ENCODE measurements around the gene VASH1.
A peak's percentile ranks its signal among the peaks of the same experiment; 100 is the strongest.

The VASH1 gene

DNA sequence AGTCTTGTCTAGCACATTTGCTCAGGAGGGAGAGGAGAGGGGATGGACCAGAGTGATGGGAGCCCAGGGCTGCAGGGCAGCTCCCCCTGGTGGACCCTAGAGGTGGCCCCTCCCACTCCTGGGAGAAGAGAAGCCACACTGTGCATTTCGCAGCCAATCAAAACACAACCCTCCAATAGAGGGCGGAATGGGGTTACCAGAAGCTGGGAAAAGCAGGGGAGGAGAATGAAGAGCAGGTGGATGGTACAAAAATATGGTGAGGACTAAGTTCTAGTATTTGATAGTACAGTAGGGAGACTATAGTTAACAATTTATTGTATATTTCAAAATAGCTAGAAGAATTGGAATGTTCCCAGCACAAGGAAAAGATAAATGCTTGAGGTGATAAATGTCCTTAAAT, 23.6 kb downstream of the VASH1 start:
- Mint-ChIP-seq H3K27ac (ENCODE audit: low read depth) (no peak overlapping the region), H3K4me1 (peaks cover 12% of the 10 kb centered on the region), H3K4me3 (no peak overlapping the region), H3K9me3 (no peaks in the 10 kb centered on the region), H3K27me3 (no peaks in the 10 kb centered on the region), H3K36me3 (ENCODE audit: insufficient read depth) (peaks cover 25% of the 10 kb centered on the region)
- peak; percentile 62 for ATAC-seq (replicated peaks; ENCODE audit: extremely low read depth, poor library complexity, severe bottlenecking)
- DNase-seq (ENCODE audit: low spot score in 2 of 2) = peak in 1 of 2 donors; percentile 33

DNA sequence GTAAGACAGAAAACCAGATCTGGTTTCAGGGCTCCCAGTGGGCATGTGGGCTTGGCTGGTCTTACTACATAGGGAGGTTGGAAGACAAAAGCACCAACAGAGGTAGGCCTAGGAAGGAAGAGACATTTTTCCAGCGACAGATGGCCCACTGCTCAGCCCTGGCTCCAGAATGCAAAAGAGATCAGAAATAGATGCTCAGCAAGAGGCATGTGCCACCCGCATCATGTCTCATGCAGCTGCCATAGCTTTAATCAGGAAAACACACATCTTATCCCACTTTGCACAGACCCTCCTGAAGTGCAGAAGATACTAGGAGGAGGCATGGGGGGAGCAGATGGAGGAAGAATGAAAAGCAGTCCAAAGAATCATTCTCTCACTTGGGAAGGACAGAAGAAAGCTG, 25.3 kb downstream of the VASH1 start:
- Mint-ChIP-seq H3K36me3 (ENCODE audit: insufficient read depth) (peaks cover 34% of the 10 kb centered on the region), H3K4me1 (peaks cover 12% of the 10 kb centered on the region), H3K9me3 (no peaks in the 10 kb centered on the region), H3K27ac (ENCODE audit: low read depth) (peak overlapping the region; percentile 80), H3K27me3 (no peaks in the 10 kb centered on the region), H3K4me3 (no peak overlapping the region)
- no peak for DNase-seq (ENCODE audit: low spot score in 2 of 2)
- no peak for ATAC-seq (replicated peaks; ENCODE audit: extremely low read depth, poor library complexity, severe bottlenecking)

DNA sequence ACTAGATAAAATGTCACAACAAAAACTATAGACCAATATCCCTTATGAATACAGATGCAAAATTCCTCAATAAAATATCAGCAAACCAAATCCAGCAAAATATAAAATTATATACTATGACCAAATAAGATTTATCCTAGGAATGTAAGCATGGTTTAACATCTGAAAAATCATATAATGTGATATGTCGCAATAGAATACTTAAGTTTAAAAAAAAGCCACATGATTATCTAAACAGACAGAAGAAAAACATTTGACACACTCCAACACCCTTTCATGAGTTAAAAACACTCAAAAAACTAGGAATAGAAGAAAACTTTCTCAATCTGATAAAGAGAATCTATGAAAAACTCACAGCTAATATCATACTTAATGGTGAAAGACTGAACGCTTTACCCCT, 31.2 kb downstream of the VASH1 start:
- Mint-ChIP-seq H3K27me3 (no peaks in the 10 kb centered on the region), H3K27ac (ENCODE audit: low read depth) (no peak overlapping the region), H3K36me3 (ENCODE audit: insufficient read depth) (peaks cover 39% of the 10 kb centered on the region), H3K4me3 (no peak overlapping the region), H3K9me3 (no peaks in the 10 kb centered on the region), H3K4me1 (no peaks in the 10 kb centered on the region)
- ATAC-seq (replicated peaks; ENCODE audit: extremely low read depth, poor library complexity, severe bottlenecking) (no peak), DNase-seq (ENCODE audit: low spot score in 2 of 2) (no peak)

DNA sequence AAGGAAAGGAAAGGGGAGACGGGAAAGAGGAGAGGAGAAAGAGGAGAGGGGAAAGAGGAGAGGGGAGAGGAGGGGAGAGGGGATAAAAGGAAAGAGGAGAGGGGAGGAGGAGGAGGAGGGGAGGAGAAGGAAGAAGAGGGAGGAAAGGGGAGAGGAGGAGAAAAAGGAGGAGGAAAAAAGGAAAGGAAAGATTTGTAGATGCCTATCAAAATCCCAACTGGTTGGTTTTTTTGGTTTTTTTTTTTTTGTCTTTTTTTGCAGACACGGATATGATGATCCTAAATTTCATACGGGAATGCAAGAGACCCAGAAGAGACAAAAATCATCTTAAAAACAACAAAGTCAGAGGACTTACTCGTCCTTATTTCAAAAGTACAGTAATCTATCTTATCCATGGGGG, 32.1 kb downstream of the VASH1 start:
- H3K4me3 Mint-ChIP-seq = no peak overlapping the region
- no peak overlapping the region for H3K27ac Mint-ChIP-seq (ENCODE audit: low read depth)
- peaks cover 35% of the 10 kb centered on the region for H3K36me3 Mint-ChIP-seq (ENCODE audit: insufficient read depth)
- no peaks in the 10 kb centered on the region for H3K27me3 Mint-ChIP-seq
- H3K4me1 Mint-ChIP-seq = no peaks in the 10 kb centered on the region
- ATAC-seq (replicated peaks; ENCODE audit: extremely low read depth, poor library complexity, severe bottlenecking) = no peak
- DNase-seq (ENCODE audit: low spot score in 2 of 2) = no peak
- H3K9me3 Mint-ChIP-seq = no peaks in the 10 kb centered on the region

DNA sequence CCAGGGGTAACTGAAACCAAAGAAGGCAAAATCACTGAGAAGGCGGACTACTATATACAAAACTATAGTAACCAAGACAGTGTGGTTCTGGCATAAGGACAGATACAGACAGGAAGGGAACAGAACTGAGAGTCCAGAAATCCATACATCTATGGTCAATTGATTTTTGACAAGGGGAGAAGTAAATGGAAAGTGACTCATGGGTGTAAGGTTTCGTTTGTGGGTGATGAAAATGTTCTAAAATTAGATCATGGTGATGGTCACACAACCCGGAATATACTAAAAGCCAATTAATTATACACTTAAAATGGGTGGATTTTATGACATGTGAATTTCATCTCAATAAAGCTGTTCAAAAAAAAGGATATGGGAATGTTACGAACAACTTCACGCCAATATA, 32.7 kb downstream of the VASH1 start:
- Mint-ChIP-seq H3K36me3 (ENCODE audit: insufficient read depth) (peaks cover 36% of the 10 kb centered on the region), H3K4me3 (no peak overlapping the region), H3K27me3 (no peaks in the 10 kb centered on the region), H3K9me3 (no peaks in the 10 kb centered on the region), H3K27ac (ENCODE audit: low read depth) (no peak overlapping the region), H3K4me1 (no peaks in the 10 kb centered on the region)
- ATAC-seq (replicated peaks; ENCODE audit: extremely low read depth, poor library complexity, severe bottlenecking) (no peak), DNase-seq (ENCODE audit: low spot score in 2 of 2) (no peak)

DNA sequence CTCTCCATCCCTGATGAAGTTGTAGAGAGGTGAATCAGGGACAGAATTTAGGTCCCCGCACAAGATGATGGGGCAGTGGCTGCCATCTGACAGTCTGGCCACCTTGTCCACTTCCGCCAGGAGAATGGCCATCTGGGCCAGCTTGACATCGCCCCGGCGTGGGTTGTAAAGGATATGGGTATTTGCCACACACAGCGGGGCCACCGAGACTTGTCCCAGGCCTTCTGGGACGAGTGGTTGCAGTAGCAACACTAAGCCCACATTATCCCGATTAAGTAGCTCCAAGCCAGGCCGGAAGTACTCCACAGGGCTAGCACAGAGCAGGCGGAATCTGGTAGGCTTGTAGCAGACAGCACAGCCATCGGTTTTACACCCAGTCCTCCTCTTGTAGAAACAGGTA, 45.2 kb downstream of the VASH1 start:
- no peak for ATAC-seq (replicated peaks; ENCODE audit: extremely low read depth, poor library complexity, severe bottlenecking)
- Mint-ChIP-seq H3K4me3 (no peak overlapping the region), H3K27me3 (no peaks in the 10 kb centered on the region), H3K27ac (ENCODE audit: low read depth) (no peak overlapping the region), H3K4me1 (peaks cover 24% of the 10 kb centered on the region), H3K36me3 (ENCODE audit: insufficient read depth) (peaks cover 35% of the 10 kb centered on the region), H3K9me3 (no peaks in the 10 kb centered on the region)
- no peak for DNase-seq (ENCODE audit: low spot score in 2 of 2)

DNA sequence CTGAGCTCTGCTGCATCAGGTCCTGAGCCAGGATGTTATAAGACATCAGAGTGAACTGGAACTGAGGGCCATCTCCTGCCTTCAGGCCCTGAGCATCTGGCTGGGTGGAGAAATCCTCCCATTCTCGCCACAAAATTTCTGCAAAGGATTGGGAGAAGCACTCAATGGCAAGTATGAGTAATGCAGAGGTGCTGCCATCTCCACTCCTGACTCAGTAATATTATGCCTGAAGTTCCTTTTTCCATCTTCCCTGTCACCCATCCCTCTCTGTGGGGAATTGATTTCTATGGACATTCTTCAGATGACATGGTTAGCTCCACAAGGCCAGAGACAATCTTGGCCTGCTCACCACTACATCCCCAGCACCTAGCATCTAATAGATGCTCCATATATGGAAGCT, 46.7 kb downstream of the VASH1 start:
- peaks cover 36% of the 10 kb centered on the region for H3K4me1 Mint-ChIP-seq
- DNase-seq (ENCODE audit: low spot score in 2 of 2) = no peak
- H3K4me3 Mint-ChIP-seq = no peak overlapping the region
- no peak overlapping the region for H3K27ac Mint-ChIP-seq (ENCODE audit: low read depth)
- no peak for ATAC-seq (replicated peaks; ENCODE audit: extremely low read depth, poor library complexity, severe bottlenecking)
- H3K27me3 Mint-ChIP-seq = no peaks in the 10 kb centered on the region
- H3K36me3 Mint-ChIP-seq (ENCODE audit: insufficient read depth) = peaks cover 34% of the 10 kb centered on the region
- H3K9me3 Mint-ChIP-seq = no peaks in the 10 kb centered on the region

DNA sequence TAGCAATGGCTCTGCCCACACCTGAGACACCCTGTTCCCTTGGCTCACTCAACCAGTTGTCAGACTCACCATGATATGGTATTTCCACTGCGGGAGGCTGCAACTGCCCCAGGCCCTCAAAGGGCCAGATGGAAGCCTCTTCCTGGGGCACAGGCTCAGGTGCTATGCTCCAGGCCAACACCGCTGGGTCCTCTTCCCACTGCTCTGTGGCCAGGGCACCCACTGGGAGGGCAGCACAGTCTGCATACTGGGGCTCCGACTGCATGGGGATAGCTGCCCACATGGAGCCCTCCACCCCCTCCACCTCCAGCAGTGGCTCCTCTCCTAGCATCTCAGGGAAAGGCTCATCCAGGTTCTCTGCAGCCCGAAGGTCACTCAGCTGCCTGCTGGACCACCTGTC, 47.7 kb downstream of the VASH1 start:
- Mint-ChIP-seq H3K27me3 (no peaks in the 10 kb centered on the region), H3K4me1 (peaks cover 39% of the 10 kb centered on the region), H3K27ac (ENCODE audit: low read depth) (no peak overlapping the region), H3K36me3 (ENCODE audit: insufficient read depth) (peaks cover 32% of the 10 kb centered on the region), H3K4me3 (no peak overlapping the region), H3K9me3 (no peaks in the 10 kb centered on the region)
- ATAC-seq (replicated peaks; ENCODE audit: extremely low read depth, poor library complexity, severe bottlenecking) = no peak
- no peak for DNase-seq (ENCODE audit: low spot score in 2 of 2)

DNA sequence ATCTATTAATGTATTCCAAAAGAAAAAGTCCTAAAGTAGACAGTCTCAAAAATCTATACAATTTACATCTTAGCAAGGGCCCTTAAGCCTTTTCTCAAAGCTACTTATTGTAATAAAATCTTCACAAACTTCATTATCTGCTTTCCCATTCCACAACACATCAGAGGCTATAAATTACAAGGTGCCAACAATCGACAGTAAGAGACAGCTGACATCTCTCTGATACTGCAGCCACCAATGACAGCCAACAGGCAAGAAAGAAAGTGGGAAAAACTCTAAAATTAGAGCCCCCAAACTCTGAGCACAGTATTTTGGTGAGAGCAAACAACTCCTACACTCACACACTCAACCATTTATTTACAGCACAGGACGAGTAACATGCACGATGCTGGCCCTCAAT, 49.3 kb downstream of the VASH1 start:
- Mint-ChIP-seq H3K9me3 (no peaks in the 10 kb centered on the region), H3K27me3 (no peaks in the 10 kb centered on the region), H3K27ac (ENCODE audit: low read depth) (peak overlapping the region; percentile 46), H3K4me3 (peak overlapping the region; percentile 92), H3K36me3 (ENCODE audit: insufficient read depth) (peaks cover 29% of the 10 kb centered on the region), H3K4me1 (peaks cover 39% of the 10 kb centered on the region)
- ATAC-seq (replicated peaks; ENCODE audit: extremely low read depth, poor library complexity, severe bottlenecking) (no peak), DNase-seq (ENCODE audit: low spot score in 2 of 2) (no peak)

DNA sequence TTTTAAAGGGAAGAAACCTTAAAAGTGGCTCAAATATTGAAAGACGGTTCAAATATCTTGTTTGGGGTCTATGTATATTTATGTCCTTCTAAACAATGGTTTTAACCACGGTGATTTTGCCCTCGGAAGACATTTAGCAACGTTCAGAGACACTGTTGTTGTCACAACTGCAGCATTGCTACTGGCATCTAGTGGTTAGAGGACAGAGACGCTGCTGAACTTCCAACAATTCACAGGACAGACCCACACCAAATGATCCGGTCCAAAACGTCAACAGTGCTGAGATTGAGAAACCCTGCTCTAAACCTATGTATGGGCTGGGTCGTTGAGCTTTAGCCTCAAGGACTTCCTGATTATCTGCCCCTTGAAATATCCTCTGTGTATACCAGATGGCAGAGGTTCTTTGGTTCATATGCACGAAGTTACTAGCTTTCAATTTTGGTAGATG, 49.7 kb downstream of the VASH1 start:
- H3K4me1 Mint-ChIP-seq = peaks cover 39% of the 10 kb centered on the region
- ATAC-seq (replicated peaks; ENCODE audit: extremely low read depth, poor library complexity, severe bottlenecking) (no peak), DNase-seq (ENCODE audit: low spot score in 2 of 2) (no peak)
- H3K36me3 Mint-ChIP-seq (ENCODE audit: insufficient read depth) = peaks cover 27% of the 10 kb centered on the region
- H3K27me3 Mint-ChIP-seq = no peaks in the 10 kb centered on the region
- peak overlapping the region; percentile 92 for H3K4me3 Mint-ChIP-seq
- no peaks in the 10 kb centered on the region for H3K9me3 Mint-ChIP-seq
- H3K27ac Mint-ChIP-seq (ENCODE audit: low read depth) = peak overlapping the region; percentile 46

DNA sequence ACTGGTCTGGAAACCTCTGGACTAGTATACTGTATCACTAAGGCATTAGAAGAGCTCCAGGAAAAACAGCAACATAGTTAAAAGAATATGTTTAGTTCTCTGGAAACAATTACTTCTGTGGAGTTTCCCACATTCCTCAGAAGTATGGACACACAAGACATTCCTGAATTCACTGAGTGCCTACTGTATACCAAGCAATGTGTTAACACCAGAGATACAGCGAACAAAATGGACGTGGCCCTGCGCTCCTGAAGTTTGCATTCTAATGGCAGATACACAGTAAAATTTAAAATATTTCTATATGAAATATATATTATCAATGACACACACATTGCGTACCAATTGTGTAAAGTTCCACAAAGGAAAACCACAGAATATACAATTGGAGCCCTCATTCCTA, 50.3 kb downstream of the VASH1 start:
- Mint-ChIP-seq H3K4me1 (peaks cover 39% of the 10 kb centered on the region), H3K9me3 (no peaks in the 10 kb centered on the region)

DNA sequence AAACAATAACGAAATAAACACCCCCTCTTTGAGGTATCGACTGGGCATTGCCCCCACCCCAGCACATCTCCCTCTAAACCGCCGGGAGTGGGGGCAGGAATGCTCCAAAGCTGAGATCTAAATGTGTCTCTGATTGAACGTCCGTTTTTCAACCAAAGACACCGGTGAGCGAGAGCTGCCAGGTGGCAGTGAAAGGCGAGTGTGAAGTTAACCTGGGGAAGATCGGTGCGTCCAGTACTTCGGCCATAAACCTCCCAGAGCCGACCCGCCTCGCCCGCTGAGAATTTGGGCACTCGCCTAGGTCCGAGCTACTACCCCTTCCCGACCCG, 50.8 kb downstream of the VASH1 start:
- Mint-ChIP-seq H3K4me1 (peaks cover 39% of the 10 kb centered on the region), H3K27me3 (no peaks in the 10 kb centered on the region), H3K4me3 (peak overlapping the region; percentile 92), H3K27ac (ENCODE audit: low read depth) (no peak overlapping the region), H3K36me3 (ENCODE audit: insufficient read depth) (peaks cover 26% of the 10 kb centered on the region), H3K9me3 (no peaks in the 10 kb centered on the region)
- DNase-seq (ENCODE audit: low spot score in 2 of 2) (no peak), ATAC-seq (replicated peaks; ENCODE audit: extremely low read depth, poor library complexity, severe bottlenecking) (no peak)

More for the DNA sequence above, 50.3 kb downstream of the VASH1 start:
- DNase-seq (ENCODE audit: low spot score in 2 of 2) = no peak
- Mint-ChIP-seq H3K27ac (ENCODE audit: low read depth) (peak overlapping the region; percentile 46), H3K4me3 (peak overlapping the region; percentile 92), H3K36me3 (ENCODE audit: insufficient read depth) (peaks cover 27% of the 10 kb centered on the region), H3K27me3 (no peaks in the 10 kb centered on the region)
- ATAC-seq (replicated peaks; ENCODE audit: extremely low read depth, poor library complexity, severe bottlenecking) = no peak

DNA sequence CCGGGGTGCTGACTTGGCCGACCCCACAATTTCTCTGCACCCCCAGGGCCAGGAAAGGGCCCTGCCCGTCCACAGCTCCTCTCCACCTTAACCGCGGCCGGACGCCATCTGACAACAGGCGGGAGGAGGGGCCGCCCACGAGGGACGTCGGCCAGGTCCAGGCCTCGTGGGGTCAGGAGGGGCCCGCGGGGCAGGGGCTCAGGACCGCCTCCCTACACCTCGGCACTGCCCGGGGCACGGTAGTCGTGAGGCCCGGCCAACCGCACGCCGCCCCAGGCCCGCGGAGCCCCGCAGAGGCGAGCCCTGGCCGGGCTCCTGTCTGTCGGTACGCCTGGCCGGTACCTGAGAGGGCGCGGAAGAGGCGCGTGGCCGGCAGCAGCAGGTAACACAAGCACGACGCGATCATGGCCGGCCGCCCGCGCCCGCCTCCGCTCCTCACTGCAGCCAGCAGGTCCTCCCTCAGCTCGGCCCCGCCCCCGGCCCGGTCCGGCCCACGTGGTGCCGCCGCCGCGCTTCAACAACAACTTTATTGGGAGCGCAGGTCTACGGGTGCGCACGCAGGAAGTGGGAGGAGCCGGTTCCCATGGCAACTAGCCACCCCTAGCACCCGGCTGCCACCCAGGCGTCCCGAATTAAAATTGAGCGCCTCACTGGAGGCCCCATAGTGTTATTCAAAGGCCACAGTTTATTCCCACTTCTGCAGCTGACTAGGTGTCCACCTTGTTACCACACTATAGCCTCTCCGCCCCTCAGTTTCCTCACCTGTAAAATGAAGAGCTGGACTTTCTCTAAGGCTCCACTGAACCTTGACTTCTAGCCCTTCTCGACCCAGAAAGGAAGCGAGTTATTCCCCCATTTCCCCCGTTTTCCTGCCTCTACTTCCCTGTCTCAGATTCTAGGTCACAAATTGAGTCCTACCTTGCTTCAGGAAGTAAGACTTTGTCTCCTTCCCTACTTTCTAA, 51.4 kb downstream of the VASH1 start, which contains the start of gene ANGEL1:
TSS of gene ANGEL1 (minus strand) at position 461 of the 962 bp plus-strand sequence. CDS start at position 406, 55 bp downstream.
- Mint-ChIP-seq H3K4me3 (peak within 1 kb of the TSS; percentile 92), H3K9me3 (no peaks in the 10 kb centered on the region), H3K36me3 (ENCODE audit: insufficient read depth) (peaks cover 21% of the 10 kb centered on the region), H3K4me1 (peaks cover 39% of the 10 kb centered on the region), H3K27me3 (no peaks in the 10 kb centered on the region), H3K27ac (ENCODE audit: low read depth) (peak within 1 kb of the TSS; percentile 89)
- peak; percentile 93 for ATAC-seq (replicated peaks; ENCODE audit: extremely low read depth, poor library complexity, severe bottlenecking)
- DNase-seq (ENCODE audit: low spot score in 2 of 2) = peak; percentile 95 to 98
